GM18505 (cell line): ENCODE results near the gene LRRC49.

ENCODE experiments used
- ATAC-seq: cut with Tn5 transposase; IDR thresholded peaks from one replicate; pipeline ENCODE4 v1.9.1; 2021; ENCODE audit not compliant: unreplicated experiment
- POLR2A ChIP-seq: IDR thresholded peaks from 4 replicates; pipeline ENCODE4 v1.6.1; 2011; ENCODE audit warnings: borderline replicate concordance; ENCODE audit not compliant: insufficient read depth, insufficient read length; ENCODE audit errors: extremely low read depth

Gene LRRC49

DNA sequence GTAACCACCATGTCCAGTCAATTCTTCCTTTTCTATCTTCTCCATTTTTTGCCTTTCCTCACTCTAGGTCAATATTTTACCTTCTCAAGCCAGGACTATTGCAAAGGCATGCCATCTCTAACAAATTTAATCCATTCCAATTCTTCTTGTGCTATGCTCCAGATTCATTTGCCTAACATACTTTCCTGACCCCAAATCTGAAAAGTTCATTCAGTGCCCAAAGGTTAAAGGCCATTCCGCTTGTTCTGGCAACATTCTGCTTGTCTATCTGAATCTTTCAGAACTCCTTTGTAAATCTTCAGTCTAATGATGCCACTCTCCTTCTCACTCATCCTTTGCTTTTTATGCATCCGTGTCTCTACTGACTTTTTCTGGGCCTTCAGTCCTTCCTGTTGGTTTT, 15.9 kb upstream of the LRRC49 start:
- no peak for ATAC-seq
- TF ChIP-seq POLR2A: no peak

DNA sequence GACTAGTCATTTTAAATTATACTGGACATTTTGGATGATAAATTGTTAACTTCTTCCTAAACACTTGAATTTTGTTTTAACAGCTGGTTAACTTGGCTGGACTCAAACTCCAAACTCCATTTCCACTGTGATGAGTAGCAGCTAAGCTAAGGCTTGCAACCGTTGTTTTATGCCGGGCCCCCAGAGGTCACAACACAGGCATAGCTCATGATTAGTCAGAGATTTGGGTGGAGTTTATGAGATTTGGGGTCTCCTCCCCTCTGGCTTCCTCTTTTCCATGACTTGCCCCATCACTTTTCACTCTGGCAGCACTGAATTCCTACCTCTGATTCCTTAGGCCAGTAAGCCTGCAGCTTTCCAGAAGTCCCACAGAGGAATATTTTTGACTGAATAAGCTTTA, 13.2 kb upstream of the LRRC49 start:
- TF ChIP-seq POLR2A: no peak
- no peak for ATAC-seq

DNA sequence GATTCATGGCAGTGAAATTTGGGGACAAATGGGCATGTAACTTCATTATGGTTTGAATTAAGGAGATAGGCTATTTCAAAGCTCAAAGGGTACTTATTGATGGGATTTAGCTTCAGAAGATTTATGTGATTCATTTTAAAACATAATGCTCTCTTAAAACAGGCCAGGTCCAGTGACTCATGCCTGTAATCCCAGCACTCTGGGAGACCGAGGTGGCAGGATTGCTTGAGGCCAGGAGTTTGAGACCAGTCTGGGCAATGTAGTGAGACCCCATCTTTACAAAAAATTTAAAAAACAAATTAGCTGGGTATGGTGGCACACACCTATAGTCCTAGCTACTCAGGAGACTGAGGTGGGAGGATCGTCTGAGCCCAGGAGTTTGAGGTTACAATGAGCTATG, 11.8 kb upstream of the LRRC49 start:
- no peak for ATAC-seq
- TF ChIP-seq POLR2A: no peak

DNA sequence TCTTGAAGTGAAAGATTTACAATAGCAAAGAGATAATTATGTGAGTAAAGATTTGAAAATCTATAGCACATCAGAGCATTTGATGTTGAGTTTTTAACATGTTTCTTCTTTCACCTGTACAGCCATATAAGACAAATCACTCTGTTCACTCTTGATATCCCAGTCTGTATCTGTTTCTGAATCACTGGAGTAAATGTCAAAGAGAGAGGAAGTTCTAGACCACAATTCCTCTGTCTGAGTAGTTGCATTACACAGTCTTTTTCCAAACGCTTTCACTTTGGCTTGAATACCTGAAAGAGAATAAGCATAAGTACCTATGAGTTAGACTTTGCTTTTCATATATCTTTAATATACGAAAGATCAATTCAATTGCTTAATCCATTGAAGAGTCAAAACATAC, 10.3 kb upstream of the LRRC49 start:
- TF ChIP-seq POLR2A: no peak
- no peak for ATAC-seq

DNA sequence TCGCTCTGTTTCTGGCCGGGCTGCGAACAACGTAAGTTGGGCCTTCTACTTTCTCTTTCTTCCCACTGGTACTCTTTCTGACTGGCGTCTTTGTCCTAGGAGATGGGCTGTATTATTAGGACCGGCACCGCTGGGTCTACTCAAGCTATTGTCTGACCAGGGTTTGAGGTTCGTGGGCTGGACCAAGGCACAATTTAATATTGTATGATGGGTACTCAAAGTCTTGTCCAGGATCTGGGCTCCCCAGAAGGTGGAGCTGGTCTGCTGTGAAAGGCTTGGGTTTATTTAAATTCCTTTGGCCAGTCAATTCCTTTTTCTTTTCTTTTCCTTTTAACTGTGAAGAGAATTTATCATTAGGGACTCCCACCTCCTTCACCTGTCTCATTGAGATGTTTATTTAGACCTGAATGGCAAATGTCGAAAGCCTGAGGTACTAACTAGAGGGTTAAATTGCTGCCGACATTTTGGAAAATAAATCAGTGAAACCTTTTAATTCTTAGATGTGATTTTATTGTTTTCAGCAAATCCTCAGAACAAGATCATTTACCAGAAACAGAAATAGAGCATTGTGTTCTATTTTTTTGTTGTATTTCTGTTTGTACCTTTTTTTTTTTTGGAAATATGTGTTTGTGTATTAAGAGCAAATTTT, 410 bp downstream of the LRRC49 start:
- no peak for ATAC-seq
- no peak for TF ChIP-seq POLR2A

DNA sequence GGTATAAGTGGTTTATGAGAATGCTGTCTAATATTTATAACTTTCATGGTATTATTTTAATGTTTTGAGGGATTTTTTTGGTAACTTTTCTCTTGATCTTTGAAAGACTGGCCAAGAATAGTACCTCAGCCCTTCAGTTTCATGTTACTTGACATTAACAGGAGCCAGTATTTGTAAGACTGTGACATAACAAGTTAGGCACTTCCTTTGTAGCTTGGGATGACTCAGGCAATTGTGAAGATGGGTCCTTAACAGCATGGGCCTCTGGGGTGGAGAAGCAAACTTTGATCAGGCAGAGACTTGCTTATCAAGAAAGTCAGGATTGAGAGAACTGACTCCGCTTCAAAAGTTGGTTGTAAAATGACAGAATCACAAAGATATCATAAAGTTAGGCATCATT, 9.5 kb downstream of the LRRC49 start:
- no peak for TF ChIP-seq POLR2A
- ATAC-seq: no peak

DNA sequence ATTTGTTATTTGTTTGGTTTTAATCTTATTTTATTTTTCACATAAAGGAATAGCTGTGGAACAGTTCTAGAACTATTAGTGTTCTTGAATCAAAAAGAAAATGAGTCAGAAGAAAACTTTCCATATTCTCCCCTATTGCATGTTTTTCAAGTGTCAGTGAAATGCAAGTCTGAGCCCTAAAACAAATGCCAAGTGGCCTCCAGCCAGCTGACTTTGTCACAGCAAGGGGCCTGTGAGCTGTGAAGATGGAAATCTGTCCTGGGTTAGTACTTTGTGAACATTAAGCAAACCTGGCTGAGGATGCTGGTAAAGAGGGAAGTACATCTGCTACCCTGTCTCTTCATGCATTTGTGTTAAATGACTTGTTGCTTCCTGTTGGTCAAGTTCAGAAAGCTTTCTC, 14.2 kb downstream of the LRRC49 start:
- ATAC-seq: no peak
- TF ChIP-seq POLR2A: no peak

DNA sequence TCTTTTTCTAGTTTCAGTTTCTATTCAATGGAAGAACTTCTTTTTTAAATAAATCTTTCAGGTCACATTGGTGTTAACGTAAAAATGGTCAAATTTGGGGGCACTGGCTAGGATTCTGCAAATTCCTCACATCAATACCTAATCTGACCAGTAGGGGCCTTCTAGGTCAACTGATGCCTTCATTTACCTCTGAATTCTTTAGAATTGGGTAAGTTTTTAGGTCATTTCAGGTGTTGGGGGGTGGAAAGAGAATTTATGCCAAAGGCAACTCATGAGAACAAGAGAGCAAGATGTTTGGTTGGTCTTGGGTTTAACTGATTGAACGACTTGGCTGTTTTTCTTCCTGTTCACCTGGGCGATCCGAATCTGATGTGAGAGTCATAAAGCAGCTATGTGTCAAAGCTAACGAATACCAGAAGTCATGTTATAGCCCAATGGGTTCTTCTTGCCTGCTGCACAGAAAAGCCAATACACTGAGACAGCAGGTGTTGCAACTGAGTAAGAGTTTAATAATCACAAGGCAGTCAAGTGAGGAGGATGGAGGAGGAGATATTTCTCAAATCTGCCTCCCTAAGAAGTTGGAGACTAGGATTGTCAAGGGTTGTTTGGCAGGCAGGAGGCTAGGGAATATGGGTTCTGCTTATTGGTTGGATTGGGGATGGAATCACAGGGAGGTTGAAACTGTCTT, 15.3 kb downstream of the LRRC49 start:
- TF ChIP-seq POLR2A: no peak
- ATAC-seq: no peak

DNA sequence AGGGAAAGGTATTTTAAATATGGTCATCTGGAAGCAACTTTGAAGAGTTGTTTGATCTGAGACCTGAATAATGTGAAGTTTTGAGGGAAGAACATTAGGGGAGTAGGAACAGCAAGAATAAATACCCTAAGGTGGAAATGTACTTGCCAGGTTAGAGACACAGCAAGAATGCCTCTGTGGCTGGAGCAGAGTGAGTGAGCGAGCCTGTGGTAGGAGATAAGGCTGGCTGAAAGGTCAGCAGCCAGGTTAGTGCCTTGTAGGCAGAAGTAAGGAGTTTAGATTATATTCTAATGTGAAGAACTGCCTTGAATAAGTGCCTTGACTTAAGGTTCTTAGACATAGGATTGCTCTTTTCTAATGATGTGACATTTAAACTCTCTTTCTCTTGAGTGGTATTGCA, 18.3 kb downstream of the LRRC49 start:
- TF ChIP-seq POLR2A: no peak

DNA sequence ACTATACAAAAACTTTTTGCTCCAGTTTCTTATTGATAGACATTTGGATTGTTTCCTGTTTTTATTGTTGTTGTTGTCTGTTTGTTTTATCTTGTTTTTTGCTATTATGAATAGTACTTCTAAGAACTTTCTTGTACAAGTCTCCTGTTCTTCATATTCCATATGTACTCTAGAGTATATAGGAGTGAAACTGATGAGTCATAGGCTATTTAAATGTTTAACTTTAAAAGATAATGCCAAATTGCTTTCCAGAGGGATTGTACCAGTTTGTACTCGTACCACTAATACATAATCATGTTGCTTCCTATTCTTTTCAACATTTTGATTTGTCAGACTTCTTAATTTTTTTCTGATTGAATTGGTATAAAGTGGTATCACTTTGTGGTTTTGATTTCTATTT, 19.6 kb downstream of the LRRC49 start:
- ATAC-seq: no peak
- no peak for TF ChIP-seq POLR2A

More for the DNA sequence above, 18.3 kb downstream of the LRRC49 start:
- ATAC-seq: no peak

DNA sequence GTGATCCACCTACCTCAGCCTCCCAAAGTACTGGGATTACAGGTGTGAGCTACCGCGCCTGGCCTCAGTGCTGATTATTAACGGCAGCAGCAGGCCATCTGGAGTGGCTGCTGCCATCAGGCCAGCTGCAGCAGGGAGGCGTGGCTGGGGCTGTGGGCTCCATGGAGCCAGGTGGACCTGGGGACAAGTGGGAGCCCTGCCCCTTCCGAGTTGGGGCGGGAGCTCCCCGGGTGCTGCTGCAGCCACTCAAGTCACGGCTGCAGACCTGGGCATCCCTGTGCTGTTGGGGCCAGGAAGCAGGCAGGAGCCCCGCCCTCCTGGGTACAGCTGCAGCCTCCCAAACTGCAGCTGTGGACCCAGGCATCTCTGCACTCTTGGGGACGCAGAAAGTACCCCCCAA, 23.9 kb downstream of the LRRC49 start:
- TF ChIP-seq POLR2A: no peak
- ATAC-seq: no peak

DNA sequence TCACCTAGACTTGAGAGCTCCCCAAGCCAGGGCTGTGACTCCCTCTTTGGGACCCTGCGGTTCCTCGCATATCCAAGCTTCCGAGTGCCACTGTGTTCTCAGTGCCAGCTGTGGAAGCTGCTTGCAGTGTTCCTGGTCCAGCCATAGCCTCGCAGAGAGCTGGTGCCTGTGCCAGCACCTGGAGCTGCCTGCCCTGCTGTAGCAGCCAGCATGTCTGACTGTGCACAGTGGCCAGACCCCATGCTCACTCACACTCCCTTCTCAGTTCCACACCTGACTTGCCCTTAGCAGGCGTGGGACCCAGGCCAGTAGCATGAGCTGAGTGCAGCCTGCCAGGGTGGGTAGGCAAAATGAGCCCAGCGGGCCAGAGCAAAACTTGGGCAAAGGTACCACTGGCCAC, 25.3 kb downstream of the LRRC49 start:
- TF ChIP-seq POLR2A: no peak
- ATAC-seq: no peak

DNA sequence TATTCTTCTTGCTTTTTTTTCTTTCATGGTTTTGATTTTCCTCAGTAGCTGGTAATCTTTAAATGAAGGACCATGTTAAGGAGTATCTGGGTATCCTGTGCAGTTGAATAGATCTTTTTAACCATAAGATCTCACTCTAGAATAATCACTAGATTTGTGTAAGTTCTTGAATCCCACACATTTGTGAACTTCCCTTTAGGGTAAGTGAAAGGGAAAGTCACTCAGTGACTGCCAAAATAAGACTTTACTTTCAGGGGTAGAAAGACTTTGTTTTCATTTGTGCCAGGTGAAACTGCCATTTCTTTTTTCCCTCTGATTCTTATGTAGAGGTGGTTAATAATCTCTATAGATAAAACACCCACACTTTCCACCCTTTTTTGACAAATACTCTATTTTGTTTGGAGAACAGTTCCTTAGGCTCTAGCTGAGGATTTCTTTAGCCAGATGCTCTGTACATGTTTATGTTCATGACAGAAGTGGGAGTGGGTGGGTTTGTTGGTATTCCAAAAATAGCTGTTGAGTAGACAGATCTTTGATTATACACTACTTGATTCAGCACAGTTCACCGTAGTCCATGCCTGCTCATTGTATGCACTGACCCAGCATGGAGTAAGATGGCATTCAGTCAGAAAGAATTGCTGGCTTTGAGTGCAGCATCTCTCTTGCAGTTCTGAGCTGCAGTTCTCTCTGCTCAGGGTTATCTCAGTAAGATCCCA, 28.5 kb downstream of the LRRC49 start:
- no peak for ATAC-seq
- no peak for TF ChIP-seq POLR2A

DNA sequence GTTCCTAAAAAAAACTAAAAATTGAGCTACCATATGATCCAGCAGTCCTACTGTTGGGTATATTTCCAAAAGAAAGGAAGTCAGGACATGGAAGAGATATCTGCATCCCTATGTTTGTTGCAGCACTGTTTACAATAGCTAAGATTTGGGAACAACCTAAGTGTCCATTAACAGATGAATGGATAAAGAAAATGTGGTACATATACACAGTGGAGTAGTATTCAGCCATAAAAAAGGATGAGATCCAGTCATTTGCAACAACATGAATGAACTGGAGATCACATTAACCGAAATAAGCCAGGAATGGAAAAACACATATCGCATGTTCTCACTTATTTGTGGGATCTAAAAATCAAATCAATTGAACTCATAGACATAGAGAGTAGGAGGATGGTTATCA, 29.5 kb downstream of the LRRC49 start:
- TF ChIP-seq POLR2A: no peak
- no peak for ATAC-seq
